GM12878 (cell line): ENCODE measurements around the gene VTA1. TPM values are rescaled to one million over a fixed set of nuclear protein-coding genes. Genes with fewer than 3 reads are reported as not detected.

ENCODE experiments used
- ATAC-seq: fragments of 200-7000 bp; cut with Tn5 transposase; 3 replicates; pipeline ENCODE4 v1.9.1; 2020; ENCODE audit warnings: mild to moderate bottlenecking, moderate library complexity
- BruUV-seq: library from RNA; stranded (reverse); fragments of 400-500 nt; replicated peaks from 2 replicates; lab custom pipeline; 2021; lab: Mats Ljungman, UMichigan
- CTCF ChIA-PET: fragments of 300-600 bp; sonication (Branson Sonifier 250); formaldehyde crosslinking; extraction: SDS; loops from one replicate; lab custom pipeline; 2021; ENCODE audit warnings: inconsistent platforms; lab: Yijun Ruan, JAX
- POLR2A ChIA-PET: fragments of 350-600 bp; formaldehyde crosslinking; extraction: SDS; loops from one replicate; lab custom pipeline; 2021; ENCODE audit warnings: inconsistent platforms; lab: Charles Lee
- RAD21 ChIA-PET: fragments of 300-600 bp; sonication (Branson Sonifier 250); formaldehyde crosslinking; loops from one replicate; lab custom pipeline; 2023; ENCODE audit warnings: antibody characterized with exemption; ENCODE audit not compliant: unreplicated experiment; lab: Charles Lee
- SMC1A ChIA-PET: fragments of 300-600 bp; sonication (Branson Sonifier 250); formaldehyde crosslinking; loops from one replicate; lab custom pipeline; 2023; ENCODE audit not compliant: unreplicated experiment, uncharacterized antibody; lab: Charles Lee
- DNase-seq: peaks from one replicate; pipeline ENCODE4 v3.0.0-alpha.2; 2011; ENCODE audit warnings: low read depth, low spot score
- FAIRE-seq: peaks from 3 replicates; lab custom pipeline; 2011; peaks lifted over from hg19 to GRCh38; lab: Jason Lieb, UNC
- H2AFZ ChIP-seq: 2 replicates; pipeline ENCODE4 v1.6.0; 2011; ENCODE audit warnings: low read depth, low read length, control low read depth; ENCODE audit not compliant: control insufficient read depth
- H3K27ac ChIP-seq: 2 replicates; pipeline ENCODE4 v1.5.1; 2011; ENCODE audit warnings: control low read depth; ENCODE audit not compliant: control insufficient read depth, insufficient read depth
- H3K27me3 ChIP-seq, 2 experiments: replicated peaks in 1 of 2; 2 replicates each; pipeline versions ENCODE4 v1.6.0 to v1.6.1; 2011; ENCODE audit warnings: low read length in 1 of 2; ENCODE audit not compliant: control insufficient read depth in 2 of 2, insufficient read depth in 2 of 2
- H3K36me3 ChIP-seq, 2 experiments: 2 replicates each; pipeline ENCODE4 v1.5.1; 2011; ENCODE audit warnings: low read length in 1 of 2; ENCODE audit not compliant: control insufficient read depth in 2 of 2, insufficient read depth in 2 of 2
- H3K4me1 ChIP-seq: 2 replicates; pipeline ENCODE4 v1.6.1; 2011; ENCODE audit warnings: mild to moderate bottlenecking, low read length, moderate library complexity, mixed read lengths; ENCODE audit not compliant: control insufficient read depth, insufficient read depth
- H3K4me2 ChIP-seq: 2 replicates; pipeline ENCODE4 v1.6.0; 2011; ENCODE audit warnings: control low read depth; ENCODE audit not compliant: control insufficient read depth, insufficient read depth
- H3K4me3 ChIP-seq: fragments of 200-600 bp; sonication (generic); 2 replicates; pipeline ENCODE4 v1.5.1; 2016
- H3K79me2 ChIP-seq: 2 replicates; pipeline ENCODE4 v1.6.0; 2011; ENCODE audit warnings: low read length; ENCODE audit not compliant: control insufficient read depth, insufficient read depth
- H3K9ac ChIP-seq: 2 replicates; pipeline ENCODE4 v1.8.0; 2011; ENCODE audit warnings: low read length, control low read depth, mixed read lengths; ENCODE audit not compliant: control insufficient read depth, insufficient read depth
- H3K9me3 ChIP-seq: replicated peaks from 3 replicates; pipeline ENCODE4 v1.5.1; 2011; ENCODE audit warnings: mild to moderate bottlenecking, low read length; ENCODE audit not compliant: control insufficient read depth, insufficient read depth
- H4K20me1 ChIP-seq: 2 replicates; pipeline ENCODE4 v1.6.0; 2011; ENCODE audit not compliant: control insufficient read depth, insufficient read depth
- ATF2 ChIP-seq: IDR thresholded peaks from 2 replicates; pipeline ENCODE4 v1.6.1; 2012; ENCODE audit warnings: low read length, inconsistent platforms
- STAT3 ChIP-seq: IDR thresholded peaks from 2 replicates; pipeline ENCODE4 v1.6.1; 2011; ENCODE audit warnings: low read depth, low read length, improper control_type of control experiment
- ZBTB11 ChIP-seq: fragments of 450-650 bp; formaldehyde crosslinking; IDR thresholded peaks from 2 replicates; pipeline ENCODE4 v1.5.0; 2022; ENCODE audit warnings: mild to moderate bottlenecking, missing genetic modification characterization
- ZNF592 ChIP-seq: fragments of 450-650 bp; IDR thresholded peaks from 2 replicates; pipeline ENCODE4 v1.6.1; 2017; ENCODE audit warnings: mild to moderate bottlenecking, moderate library complexity
- WGBS: methylation state at CpG from one replicate; pipeline ENCODE4 v1.1.6; 2016; ENCODE audit warnings: low lambda C conversion rate; ENCODE audit not compliant: insufficient replicate concordance, insufficient coverage; ENCODE audit errors: missing lambda C conversion rate; 5-methylcytosine and 5-hydroxymethylcytosine counted together
- in situ Hi-C: fragments of 300-500 bp; cut with MboI; formaldehyde crosslinking; loops from 9 replicates; pipeline ENCODE4 v1.14.3; 2018; ENCODE audit warnings: mixed read lengths
- intact Hi-C: fragments of 100-400 bp; cut with micrococcal nuclease; formaldehyde crosslinking; loops from one replicate; pipeline ENCODE4 v1.14.2; 2022; ENCODE audit not compliant: unreplicated experiment
- polyA plus RNA-seq, 11 experiments: library from polyadenylated mRNA; depleted of rRNA in 4 of 11; unstranded in 6 of 11; stranded (reverse) in 5 of 11; fragments of >200 nt; fragmentation: Nextera tagmentation in 4 of 11; fragmentation: Illumina TruSeq in 1 of 11; extraction: Ambion mirVana in 4 of 11; extraction: Trizol in 1 of 11; gene quantifications; 1 replicate in 1 of 11; 2 replicates in 10 of 11; pipeline versions ENCODE4 v1.2.1 to v1.2.3, GENCODE V29; 2011 to 2016; ENCODE audit warnings: inconsistent platforms in 2 of 11, missing spikeins in 2 of 11, low read depth in 1 of 11
- total RNA-seq, 4 experiments: library from RNA; depleted of rRNA in 3 of 4; stranded (reverse); fragments of >200 nt in 3 of 4; fragmentation: Illumina TruSeq in 1 of 4; extraction: Trizol in 1 of 4; gene quantifications; 2 replicates each; pipeline versions ENCODE4 v1.2.1 to v1.2.3, GENCODE V29; 2013 to 2021

Gene VTA1
- total and polyA plus RNA-seq, 10 of the 15 experiments (the other 5 are each of a cell fraction or from before 2014, with no cell fraction given): 48.3 to 126 (median 90.7) TPM

GRCh38 chr6:142200846-142201628 is 54.0 kb downstream of the VTA1 start:
- Histone ChIP-seq H3K27me3 (no peaks in the 10 kb centered on the region), H3K27ac (no peak overlapping the region), H3K4me2 (no peak overlapping the region), H3K9me3 (no peaks in the 10 kb centered on the region), H3K79me2 (no peaks in the 10 kb centered on the region), H3K9ac (no peak overlapping the region), H3K4me1 (no peaks in the 10 kb centered on the region), H3K4me3 (no peak overlapping the region), H2AFZ (no peak overlapping the region), H4K20me1 (no peaks in the 10 kb centered on the region), H3K36me3 (peaks cover 2 to 15% of the 10 kb centered on the region in 2 experiments; a peak in 3 of 4 replicates)
- ChIA-PET RAD21 (interaction anchor here (1.0 kb wide), 1 partner anchor 54 kb away, joined by 3 read pairs; the partner anchor contains the start of genes NMBR and VTA1), POLR2A (no interaction called here), SMC1A (interaction anchor here (0.6 to 0.8 kb wide), 2 partner anchors 10 to 15 kb away, joined by 3 read pairs; no protein-coding TSS in a partner anchor), CTCF (interaction anchor here (0.6 to 1.4 kb wide), 6 partner anchors 14 to 54 kb away, joined by 3 to 5 read pairs (median 3); partner anchors contain the start of genes NMBR and VTA1)
- DNase-seq (no peak), FAIRE-seq (no peak), ATAC-seq (no peak)
- in situ Hi-C loops: no loop called here
- 79% methylated on average over 3 of the region's 3 CpGs for WGBS
- TF ChIP-seq ZBTB11 (CRISPR knock-in tag) (no peak), ATF2 (no peak), ZNF592 (no peak), STAT3 (no peak)
- no TSS peak for BruUV-seq
- intact Hi-C loops: no loop called here
